ENCODE measurements around the gene ADORA1.

DNA sequence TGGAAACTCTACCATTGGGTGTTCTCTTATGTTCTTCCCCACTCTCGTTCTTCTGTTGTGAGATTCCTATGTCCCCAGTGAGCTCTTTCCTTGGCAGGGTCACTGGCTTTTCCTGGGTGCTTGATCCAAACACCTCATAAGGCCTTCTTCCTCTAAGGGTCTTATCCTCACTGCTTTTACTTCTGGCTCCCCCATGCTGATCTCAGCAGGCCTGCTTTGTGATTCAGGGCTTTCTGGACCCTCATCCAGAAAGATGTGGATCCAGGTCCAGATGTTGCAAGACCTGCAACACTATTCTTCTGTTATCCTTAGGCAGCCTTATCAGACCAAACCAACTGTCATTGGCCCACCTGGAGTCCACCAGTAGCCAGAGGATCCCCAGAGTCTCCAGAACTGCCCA lies 30.5 kb upstream of the ADORA1 start:
- TF ChIP-seq POLR2A (IDR thresholded peaks at IDR 0.05): no peak
- TF ChIP-seq, protein P1, sequence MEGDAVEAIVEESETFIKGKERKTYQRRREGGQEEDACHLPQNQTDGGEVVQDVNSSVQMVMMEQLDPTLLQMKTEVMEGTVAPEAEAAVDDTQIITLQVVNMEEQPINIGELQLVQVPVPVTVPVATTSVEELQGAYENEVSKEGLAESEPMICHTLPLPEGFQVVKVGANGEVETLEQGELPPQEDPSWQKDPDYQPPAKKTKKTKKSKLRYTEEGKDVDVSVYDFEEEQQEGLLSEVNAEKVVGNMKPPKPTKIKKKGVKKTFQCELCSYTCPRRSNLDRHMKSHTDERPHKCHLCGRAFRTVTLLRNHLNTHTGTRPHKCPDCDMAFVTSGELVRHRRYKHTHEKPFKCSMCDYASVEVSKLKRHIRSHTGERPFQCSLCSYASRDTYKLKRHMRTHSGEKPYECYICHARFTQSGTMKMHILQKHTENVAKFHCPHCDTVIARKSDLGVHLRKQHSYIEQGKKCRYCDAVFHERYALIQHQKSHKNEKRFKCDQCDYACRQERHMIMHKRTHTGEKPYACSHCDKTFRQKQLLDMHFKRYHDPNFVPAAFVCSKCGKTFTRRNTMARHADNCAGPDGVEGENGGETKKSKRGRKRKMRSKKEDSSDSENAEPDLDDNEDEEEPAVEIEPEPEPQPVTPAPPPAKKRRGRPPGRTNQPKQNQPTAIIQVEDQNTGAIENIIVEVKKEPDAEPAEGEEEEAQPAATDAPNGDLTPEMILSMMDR (IDR thresholded peaks at IDR 0.05): no peak

All from prostate gland (tissue), 2 donors.